HS-27A (cell line): ENCODE data around the gene DIDO1.

Source experiments
- DNase-seq: peaks from one replicate; pipeline ENCODE4 v3.0.0-alpha.2; 2012; ENCODE audit warnings: low read depth, missing footprints

DIDO1 gene

DNA sequence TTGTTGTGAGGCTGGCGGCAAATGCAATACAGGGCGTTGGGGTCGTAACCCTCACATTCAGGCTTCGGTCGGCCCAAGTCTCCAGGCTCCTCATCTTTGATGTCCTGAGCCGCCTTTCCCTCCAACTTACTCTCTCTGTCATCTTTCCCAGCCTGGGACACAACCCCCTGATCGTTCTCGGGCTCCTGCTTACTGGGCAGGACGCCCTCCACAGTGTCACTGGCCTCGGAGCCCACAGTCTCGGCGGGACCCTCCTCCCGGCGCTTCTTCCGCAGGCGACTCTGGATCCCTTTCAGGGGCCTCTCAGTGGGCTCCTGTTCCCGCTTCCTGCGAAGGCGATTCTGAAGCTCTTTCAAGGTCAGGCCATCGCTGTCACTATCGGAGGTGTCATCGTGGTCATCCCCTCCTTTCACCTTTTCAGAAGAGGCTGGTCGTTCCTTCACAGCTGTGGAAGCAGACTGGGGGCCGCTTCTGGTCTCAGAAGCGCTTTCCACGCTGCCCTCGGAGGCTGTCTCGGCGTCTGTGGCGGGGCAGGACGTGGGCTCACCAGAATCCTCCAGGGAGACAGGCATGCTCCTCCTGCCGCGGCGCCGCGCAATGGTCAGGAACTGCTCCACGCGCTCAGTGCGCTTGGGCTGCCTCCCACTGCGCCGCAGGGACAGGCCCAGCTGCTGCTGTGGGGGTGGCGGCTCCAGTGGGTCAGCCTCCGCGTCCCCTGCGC lies 15.4 kb downstream of the DIDO1 start:
- no peak for DNase-seq

GRCh38 chr20:62910217-62910766 lies 16.0 kb downstream of the DIDO1 start:
- no peak for DNase-seq

- DNase-seq = no peak
These were observed 17.1 kb downstream of the DIDO1 start for GRCh38 chr20:62908971-62909791.

DNA sequence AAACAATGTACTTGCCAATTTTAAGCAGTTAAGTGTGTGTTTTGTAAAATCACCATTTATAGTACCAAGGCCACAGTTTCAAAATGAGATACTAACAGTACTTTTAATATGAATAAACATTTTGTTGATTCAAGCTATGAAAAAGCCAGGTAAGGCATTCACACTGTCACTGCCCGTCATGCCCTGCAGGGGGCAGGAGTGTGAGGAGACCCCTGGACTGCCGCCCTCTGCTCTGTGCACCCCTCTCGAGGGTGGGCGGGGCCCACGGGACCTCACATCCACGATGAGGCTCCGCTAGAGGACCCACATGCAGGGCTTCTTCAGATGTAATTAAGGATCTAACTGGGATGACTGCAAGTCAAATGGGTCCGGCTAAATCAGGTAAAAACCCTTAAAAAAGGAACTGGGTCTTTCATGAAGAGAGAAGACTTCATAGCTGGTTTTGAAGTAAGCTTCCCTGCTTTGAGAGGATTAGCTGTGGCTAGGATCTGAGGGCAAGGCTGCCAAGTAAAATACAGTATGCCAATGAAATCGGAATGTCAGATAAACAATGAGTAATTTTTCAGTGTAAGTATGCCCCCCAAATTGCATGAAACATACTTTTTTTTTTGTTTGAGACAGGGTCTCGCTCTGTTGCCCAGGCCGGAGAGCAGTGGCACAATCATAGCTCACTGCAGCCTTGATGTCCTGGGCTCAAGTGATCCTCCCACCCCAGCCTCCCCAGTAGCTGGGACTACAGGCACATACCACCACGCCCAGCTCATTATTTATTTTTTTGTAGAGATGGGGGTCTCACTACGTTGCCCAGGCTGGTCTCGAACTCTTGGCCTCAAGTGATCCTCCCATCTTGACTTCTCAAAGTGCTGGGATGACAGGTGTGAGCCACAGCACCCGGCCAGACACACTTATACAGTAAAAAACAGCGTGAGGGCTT lies 18.7 kb downstream of the DIDO1 start:
- DNase-seq = no peak

- DNase-seq = no peak
These were observed 19.5 kb downstream of the DIDO1 start for GRCh38 chr20:62906647-62907375.

DNA sequence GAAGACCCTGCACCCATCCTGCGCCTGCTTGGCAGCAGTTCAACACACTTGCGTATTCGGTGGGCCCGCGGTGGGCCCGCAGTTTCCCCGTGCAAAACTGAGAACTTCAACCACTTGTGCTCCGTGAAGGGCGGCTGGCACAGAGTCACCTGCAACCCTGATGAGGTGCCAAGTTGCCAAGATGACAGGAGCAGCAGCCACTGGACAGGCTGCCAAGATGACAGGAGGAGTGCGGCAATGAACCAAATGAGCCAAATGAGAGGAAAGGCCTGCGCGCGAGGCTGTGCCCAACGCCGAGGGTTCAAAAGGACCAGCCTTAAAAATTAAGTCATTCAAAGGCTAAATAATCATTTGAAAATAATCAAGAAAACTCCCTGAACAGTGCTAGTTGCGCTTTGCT lies 20.1 kb downstream of the DIDO1 start:
- DNase-seq = no peak

GRCh38 chr20:62905536-62906117 lies 20.7 kb downstream of the DIDO1 start:
- no peak for DNase-seq

DNA sequence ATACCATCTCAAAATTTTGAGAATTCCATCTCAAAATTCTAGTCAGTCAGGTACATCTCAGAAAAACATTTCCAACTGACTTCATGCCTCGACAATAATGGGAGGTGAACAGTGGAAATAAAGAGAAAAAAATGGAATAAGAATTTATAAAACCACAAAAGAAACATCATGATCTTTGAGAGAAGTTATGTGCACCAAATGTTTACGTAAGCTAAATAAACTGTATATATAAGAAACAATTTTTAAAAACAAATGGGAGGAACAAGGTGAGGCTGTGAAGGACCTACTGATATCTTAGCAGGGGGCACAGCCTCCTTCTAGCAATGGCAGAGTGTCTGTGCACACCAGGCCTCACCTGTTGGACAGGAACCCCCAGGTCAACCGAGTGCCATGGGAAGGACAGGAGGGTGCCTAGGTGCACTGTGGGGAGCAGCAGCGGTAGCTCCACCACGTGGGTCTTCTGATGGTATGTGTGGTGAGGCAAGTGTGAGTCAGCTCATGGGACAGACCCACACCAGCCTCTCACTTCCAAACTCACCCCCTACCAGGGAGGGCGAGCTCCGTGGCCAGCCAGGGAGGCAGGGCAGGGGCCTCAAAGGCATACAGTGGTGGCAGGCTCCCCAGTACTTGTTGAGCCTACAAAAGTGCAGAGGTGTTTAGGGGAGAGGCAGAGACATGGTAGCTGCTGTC lies 23.2 kb downstream of the DIDO1 start:
- DNase-seq = no peak

DNA sequence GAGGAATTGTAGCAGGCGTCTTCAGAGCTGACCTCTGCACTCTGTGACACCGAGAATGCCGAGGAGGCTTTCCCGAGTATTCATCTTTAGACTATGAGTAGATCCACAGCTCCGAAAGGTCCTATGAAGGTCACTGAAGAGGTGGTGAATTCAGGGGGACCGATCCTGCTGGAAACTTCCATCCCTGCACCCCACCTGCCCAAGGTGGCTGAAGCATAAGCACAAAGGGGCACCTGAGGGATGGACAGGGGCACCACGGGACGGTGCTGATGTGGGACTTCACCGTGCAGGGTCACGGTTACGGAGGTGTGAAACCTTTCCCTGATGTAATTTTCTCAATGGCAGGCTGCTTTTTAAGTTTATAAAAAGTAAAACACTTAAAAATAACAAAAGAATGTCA lies 24.4 kb downstream of the DIDO1 start:
- no peak for DNase-seq

DNA sequence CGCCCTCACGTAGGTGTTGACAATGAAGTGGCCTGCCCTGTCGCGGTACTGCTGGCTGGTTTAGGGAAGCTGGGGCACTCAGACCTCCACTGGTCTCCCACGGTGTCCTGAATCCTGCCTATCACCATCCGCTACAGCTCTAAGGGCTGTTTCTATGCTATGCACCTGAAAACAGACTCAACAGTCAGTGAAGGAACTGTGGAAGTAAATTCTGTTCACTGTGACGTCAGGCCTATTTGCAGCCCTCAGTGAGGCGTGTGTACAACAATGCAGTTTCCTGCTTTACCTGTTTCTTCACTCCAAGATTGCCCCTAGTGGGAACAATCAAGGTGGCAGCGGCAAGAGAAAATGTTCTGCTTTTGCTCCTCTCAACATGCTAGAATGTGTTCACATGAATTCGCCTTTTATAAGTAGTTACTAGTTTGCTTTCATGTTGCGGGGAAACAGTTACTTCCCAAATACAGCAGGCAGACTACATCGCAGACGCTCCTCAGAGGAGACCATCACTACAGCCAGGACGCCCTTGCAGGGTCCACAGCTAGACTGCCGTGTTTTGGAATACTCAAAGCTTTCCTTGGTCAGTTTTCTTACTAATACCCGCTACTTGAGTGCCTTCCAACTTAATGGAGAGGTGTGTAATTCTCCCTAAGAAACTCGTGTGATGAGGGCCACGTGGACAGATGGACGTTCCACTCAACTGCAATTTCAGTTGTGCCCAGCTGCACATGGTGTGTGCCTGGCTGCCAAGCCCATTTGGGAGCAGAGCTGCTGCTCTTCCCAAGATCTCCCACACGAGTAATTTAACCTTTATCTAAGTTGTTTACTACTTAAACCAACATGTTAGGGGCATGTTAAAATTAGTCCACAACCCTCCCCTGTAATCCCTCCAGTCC lies 25.4 kb downstream of the DIDO1 start:
- DNase-seq = no peak

- DNase-seq = no peak
These were observed 26.1 kb downstream of the DIDO1 start for GRCh38 chr20:62900052-62900691.

GRCh38 chr20:62899633-62900051 lies 26.7 kb downstream of the DIDO1 start:
- no peak for DNase-seq

- no peak for DNase-seq
These were observed 27.2 kb downstream of the DIDO1 start for GRCh38 chr20:62898970-62899632.

GRCh38 chr20:62898093-62898964 lies 28.0 kb downstream of the DIDO1 start:
- no peak for DNase-seq

GRCh38 chr20:62897666-62898065 lies 28.6 kb downstream of the DIDO1 start:
- DNase-seq = no peak

DNA sequence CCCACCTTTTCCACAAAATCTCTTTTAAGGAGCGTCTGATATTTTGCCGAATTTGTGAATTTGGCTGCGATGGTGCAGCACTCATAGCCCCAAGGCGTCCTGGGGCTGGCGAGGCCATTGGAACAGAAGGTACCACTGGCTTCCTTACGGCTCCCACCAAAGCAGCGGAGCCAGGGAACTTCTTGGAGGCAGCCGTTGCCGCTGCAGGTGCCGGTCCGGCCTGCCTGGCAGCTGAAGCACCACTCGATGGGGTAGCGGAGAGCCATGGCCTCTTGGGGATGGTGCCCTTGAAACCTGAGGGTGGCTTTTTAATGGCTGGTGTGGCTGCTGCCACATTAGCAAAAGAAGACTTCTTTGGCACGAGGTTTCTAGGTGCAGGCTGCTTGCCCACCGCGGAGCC lies 29.8 kb downstream of the DIDO1 start:
- DNase-seq = no peak

GRCh38 chr20:62895539-62895938 lies 30.8 kb downstream of the DIDO1 start:
- DNase-seq = no peak
